CD4-positive, CD25-positive, alpha-beta regulatory T cell (primary cell): ENCODE results near the gene SLC25A36. TPM values are rescaled to one million over a fixed set of nuclear protein-coding genes. Genes with fewer than 3 reads are reported as not detected.

Source experiments
- ATAC-seq, 2 donors: fragments of 150-1000 bp; cut with Tn5 transposase; one replicate each; pipeline ENCODE4 v1.10.0; 2021; ENCODE audit warnings: low read depth in 2 of 2, moderate number of reproducible peaks in 2 of 2, moderate library complexity in 1 of 2
- DNase-seq, 3 donors: peaks; one replicate each; pipeline versions ENCODE4 v3.0.0 to v3.0.0-alpha.2; 2012 to 2022; ENCODE audit warnings: mixed read lengths in 1 of 3
- H3K27ac ChIP-seq: one replicate; pipeline ENCODE4 v1.7.0; 2013; ENCODE audit warnings: mild to moderate bottlenecking, low read length; ENCODE audit not compliant: insufficient read depth, poor library complexity, severe bottlenecking
- H3K27me3 ChIP-seq: one replicate; pipeline ENCODE4 v1.7.0; 2013; ENCODE audit warnings: low read length; ENCODE audit not compliant: control insufficient read depth, insufficient read depth
- H3K36me3 ChIP-seq: one replicate; pipeline ENCODE4 v1.7.0; 2013; ENCODE audit warnings: mild to moderate bottlenecking, low read length, moderate library complexity; ENCODE audit not compliant: control insufficient read depth, insufficient read depth
- H3K4me1 ChIP-seq: 2 replicates; pipeline ENCODE4 v1.7.0; 2013; ENCODE audit warnings: mild to moderate bottlenecking, low read length; ENCODE audit not compliant: insufficient read depth, control insufficient read depth, poor library complexity, severe bottlenecking
- H3K4me3 ChIP-seq: one replicate; pipeline ENCODE4 v1.7.0; 2013; ENCODE audit warnings: low read depth, mild to moderate bottlenecking, low read length, moderate library complexity
- H3K9me3 ChIP-seq, 2 experiments: 1 replicate in 1 of 2; 2 replicates in 1 of 2; pipeline ENCODE4 v1.7.0; 2013; ENCODE audit warnings: low read length in 2 of 2, mild to moderate bottlenecking in 1 of 2, moderate library complexity in 1 of 2; ENCODE audit not compliant: control insufficient read depth in 2 of 2
- H3K27ac Mint-ChIP-seq, 3 donors: one replicate each; pipeline ENCODE4 v1.8.0; 2020 to 2022; ENCODE audit warnings: mild to moderate bottlenecking in 3 of 3, mixed read lengths in 3 of 3, moderate library complexity in 2 of 3
- H3K27me3 Mint-ChIP-seq: one replicate; pipeline ENCODE4 v1.8.0; 2022; ENCODE audit warnings: mild to moderate bottlenecking, mixed read lengths
- H3K36me3 Mint-ChIP-seq: one replicate; pipeline ENCODE4 v1.8.0; 2020; ENCODE audit warnings: mixed read lengths
- H3K4me1 Mint-ChIP-seq, 4 donors: one replicate each; pipeline ENCODE4 v1.8.0; 2020 to 2022; ENCODE audit warnings: mixed read lengths in 4 of 4, mild to moderate bottlenecking in 1 of 4
- H3K4me3 Mint-ChIP-seq, 4 donors: one replicate each; pipeline ENCODE4 v1.8.0; 2020 to 2022; ENCODE audit warnings: mild to moderate bottlenecking in 4 of 4, mixed read lengths in 4 of 4, moderate library complexity in 3 of 4
- H3K9me3 Mint-ChIP-seq, 7 donors: one replicate each; pipeline ENCODE4 v1.8.0; 2020 to 2022; ENCODE audit warnings: mixed read lengths in 7 of 7, mild to moderate bottlenecking in 3 of 7, moderate library complexity in 2 of 7
- polyA plus RNA-seq, 4 donors: library from polyadenylated mRNA; unstranded; fragments of 300-500 nt; fragmentation: Illumina TruSeq; gene quantifications; one replicate each; pipeline ENCODE4 v1.2.3, GENCODE V29; 2021
- total RNA-seq: library from RNA; stranded (reverse); gene quantifications from one replicate; pipeline ENCODE4 v1.2.3, GENCODE V29; 2022

Gene SLC25A36
- total and polyA plus RNA-seq, 5 donors from 2014 or later, result 43.3 to 104 (median 45.6) TPM

DNA sequence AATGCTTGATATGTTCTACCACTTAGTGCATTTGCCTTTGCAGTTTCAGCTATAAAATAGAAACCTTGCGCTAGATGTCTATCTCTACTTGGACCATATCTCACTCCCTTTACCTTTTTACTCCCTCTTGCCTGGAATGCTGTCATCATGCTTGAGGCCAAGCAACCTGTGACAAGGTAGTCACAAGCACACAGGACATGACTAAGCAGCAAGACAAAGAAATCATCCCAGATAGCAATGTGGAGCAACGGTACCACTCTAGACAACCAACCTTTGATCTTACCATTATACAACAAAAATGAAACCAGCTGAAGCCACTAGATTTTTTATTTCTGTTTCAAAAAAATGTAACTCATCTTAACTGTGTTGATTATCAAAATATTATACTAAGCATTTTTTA is 59.0 kb downstream of the SLC25A36 start:
- Mint-ChIP-seq H3K4me1 (peaks cover 0 to 4% (median 0%) of the 10 kb centered on the region in 4 donors), H3K36me3 (no peaks in the 10 kb centered on the region), H3K27me3 (peaks cover 10% of the 10 kb centered on the region), H3K9me3 (peaks cover 0 to 2% (median 0%) of the 10 kb centered on the region in 7 donors), H3K27ac (no peak overlapping the region), H3K4me3 (no peak overlapping the region)
- Histone ChIP-seq H3K27me3 (no peaks in the 10 kb centered on the region), H3K9me3 (no peaks in the 10 kb centered on the region), H3K27ac (no peak overlapping the region), H3K36me3 (no peaks in the 10 kb centered on the region), H3K4me3 (no peak overlapping the region), H3K4me1 (no peaks in the 10 kb centered on the region)
- ATAC-seq (no peak), DNase-seq (peak in 1 of 3 donors; percentile 61)

DNA sequence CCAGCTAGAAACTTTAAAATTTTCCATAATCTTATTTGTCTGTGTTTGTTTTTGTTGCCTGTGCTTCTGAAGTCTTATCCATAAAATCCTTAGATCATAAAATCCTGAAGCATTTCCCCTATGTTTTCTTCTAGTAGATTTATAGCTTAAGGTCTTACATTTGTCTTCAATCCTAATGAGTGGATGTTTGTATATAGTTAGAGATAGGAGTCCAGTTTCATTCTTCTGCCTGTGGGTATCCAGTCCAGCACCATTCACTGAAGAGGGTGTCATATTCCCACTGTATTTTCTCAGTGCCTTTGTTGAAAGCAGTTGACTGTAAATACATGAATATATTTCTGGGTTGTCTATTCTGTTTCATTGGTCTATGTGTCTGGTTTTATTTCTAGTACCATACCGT is 64.7 kb downstream of the SLC25A36 start:
- Histone ChIP-seq H3K4me3 (no peak overlapping the region), H3K4me1 (no peaks in the 10 kb centered on the region), H3K27me3 (peaks cover 12% of the 10 kb centered on the region), H3K9me3 (no peaks in the 10 kb centered on the region), H3K36me3 (no peaks in the 10 kb centered on the region), H3K27ac (no peak overlapping the region)
- no peaks in the 10 kb centered on the region for H3K36me3 Mint-ChIP-seq
- DNase-seq, result no peak
- H3K4me1 Mint-ChIP-seq, result peaks cover 0 to 2% (median under 1%) of the 10 kb centered on the region in 4 donors
- no peaks in the 10 kb centered on the region for H3K9me3 Mint-ChIP-seq
- H3K27me3 Mint-ChIP-seq, result peaks cover 32% of the 10 kb centered on the region
- H3K27ac Mint-ChIP-seq, result no peak overlapping the region
- no peak overlapping the region for H3K4me3 Mint-ChIP-seq
- ATAC-seq, result no peak

DNA sequence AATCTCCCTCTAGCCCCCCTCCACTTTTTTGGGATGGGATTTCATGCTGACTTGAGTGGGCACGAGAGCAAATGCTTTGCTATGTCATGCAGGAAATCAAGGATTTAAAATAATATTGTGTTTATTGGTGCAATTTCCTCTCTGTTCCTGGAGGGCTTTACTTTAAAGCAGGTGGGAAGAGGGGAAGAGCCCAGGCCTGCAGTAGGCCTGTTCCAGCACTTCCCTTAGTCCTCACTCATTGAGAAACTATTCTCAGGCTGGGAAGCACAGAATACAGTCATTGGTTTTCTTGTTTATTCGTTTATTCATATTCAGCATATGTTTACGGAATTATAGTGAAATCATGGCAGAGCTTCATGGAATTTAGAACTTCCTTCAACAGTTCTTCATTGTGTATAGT is 67.9 kb downstream of the SLC25A36 start:
- Mint-ChIP-seq H3K9me3 (no peaks in the 10 kb centered on the region), H3K27ac (no peak overlapping the region), H3K27me3 (peaks cover 49% of the 10 kb centered on the region), H3K4me1 (peaks cover 0 to 5% (median 2%) of the 10 kb centered on the region in 4 donors), H3K36me3 (no peaks in the 10 kb centered on the region), H3K4me3 (no peak overlapping the region)
- H3K4me3 ChIP-seq, result no peak overlapping the region
- DNase-seq, result no peak
- H3K36me3 ChIP-seq, result no peaks in the 10 kb centered on the region
- no peak for ATAC-seq
- no peaks in the 10 kb centered on the region for H3K4me1 ChIP-seq
- H3K27ac ChIP-seq, result no peak overlapping the region
- peaks cover 12% of the 10 kb centered on the region for H3K27me3 ChIP-seq
- no peaks in the 10 kb centered on the region for H3K9me3 ChIP-seq

DNA sequence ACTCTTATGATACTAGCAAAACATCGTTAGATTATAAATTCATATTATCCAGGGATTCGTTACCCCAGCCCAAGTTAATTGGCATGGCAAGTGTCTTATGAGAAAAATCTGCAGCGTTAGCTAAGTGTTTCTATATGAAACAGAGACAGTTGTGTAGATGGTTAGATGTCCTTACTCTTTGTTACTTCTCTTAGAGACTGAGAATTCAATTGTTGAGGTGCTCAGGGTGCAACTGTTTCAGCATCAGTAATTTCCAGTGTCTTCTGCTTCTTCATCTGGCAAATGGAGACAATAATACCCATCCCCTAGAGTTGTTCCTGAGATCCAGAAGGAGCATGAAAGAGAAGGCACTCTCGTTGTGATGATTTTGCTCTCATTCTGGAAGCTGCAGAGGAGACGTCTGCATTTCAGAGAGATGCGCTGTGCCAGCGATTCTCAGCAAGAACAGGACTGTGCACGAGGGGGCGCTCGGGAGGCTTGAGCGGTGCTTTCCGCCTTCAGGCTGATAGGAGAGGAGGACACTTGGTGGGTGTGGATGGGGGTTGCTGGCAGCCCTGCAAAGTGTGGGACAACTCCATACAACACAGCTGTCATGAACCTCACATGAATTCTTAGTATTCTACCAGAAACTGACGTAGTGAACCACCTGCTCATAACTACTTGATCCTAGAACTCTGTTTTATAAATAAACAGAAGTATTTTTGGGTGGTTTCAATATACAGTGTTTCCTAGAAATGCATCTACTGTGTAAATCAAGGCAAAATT is 69.8 kb downstream of the SLC25A36 start:
- no peaks in the 10 kb centered on the region for H3K4me1 ChIP-seq
- ATAC-seq (peak; percentile 58 to 82), DNase-seq (peak; percentile 33 to 69 (median 59))
- no peak overlapping the region for H3K4me3 ChIP-seq
- peaks cover 0 to 5% (median 2%) of the 10 kb centered on the region in 4 donors for H3K4me1 Mint-ChIP-seq
- H3K9me3 Mint-ChIP-seq, result no peaks in the 10 kb centered on the region
- no peak overlapping the region for H3K4me3 Mint-ChIP-seq
- no peaks in the 10 kb centered on the region for H3K36me3 ChIP-seq
- H3K27me3 Mint-ChIP-seq, result peaks cover 63% of the 10 kb centered on the region
- no peak overlapping the region for H3K27ac ChIP-seq
- H3K36me3 Mint-ChIP-seq, result no peaks in the 10 kb centered on the region
- no peaks in the 10 kb centered on the region for H3K9me3 ChIP-seq
- no peak overlapping the region for H3K27ac Mint-ChIP-seq
- H3K27me3 ChIP-seq, result peaks cover 10% of the 10 kb centered on the region

DNA sequence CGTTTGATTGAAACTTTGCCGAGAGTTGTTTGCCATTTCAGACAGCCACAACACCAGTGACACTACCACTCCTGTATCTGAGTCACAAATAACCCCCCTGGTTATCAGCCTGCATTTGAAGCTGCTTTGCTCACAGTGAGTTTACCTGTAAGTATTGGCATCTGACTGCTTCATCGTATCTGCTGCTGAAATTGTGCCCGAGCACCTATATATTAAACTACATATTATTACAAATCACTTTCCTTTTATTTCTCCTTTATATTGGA is 70.3 kb downstream of the SLC25A36 start:
- no peak for DNase-seq
- Mint-ChIP-seq H3K4me1 (peaks cover 0 to 5% (median 2%) of the 10 kb centered on the region in 4 donors), H3K4me3 (no peak overlapping the region), H3K27ac (no peak overlapping the region), H3K27me3 (peaks cover 64% of the 10 kb centered on the region), H3K9me3 (no peaks in the 10 kb centered on the region), H3K36me3 (no peaks in the 10 kb centered on the region)
- Histone ChIP-seq H3K9me3 (no peaks in the 10 kb centered on the region), H3K27me3 (peaks cover 7% of the 10 kb centered on the region), H3K4me3 (no peak overlapping the region), H3K4me1 (no peaks in the 10 kb centered on the region), H3K27ac (no peak overlapping the region), H3K36me3 (no peaks in the 10 kb centered on the region)
- ATAC-seq, result peak; percentile 31 to 34

DNA sequence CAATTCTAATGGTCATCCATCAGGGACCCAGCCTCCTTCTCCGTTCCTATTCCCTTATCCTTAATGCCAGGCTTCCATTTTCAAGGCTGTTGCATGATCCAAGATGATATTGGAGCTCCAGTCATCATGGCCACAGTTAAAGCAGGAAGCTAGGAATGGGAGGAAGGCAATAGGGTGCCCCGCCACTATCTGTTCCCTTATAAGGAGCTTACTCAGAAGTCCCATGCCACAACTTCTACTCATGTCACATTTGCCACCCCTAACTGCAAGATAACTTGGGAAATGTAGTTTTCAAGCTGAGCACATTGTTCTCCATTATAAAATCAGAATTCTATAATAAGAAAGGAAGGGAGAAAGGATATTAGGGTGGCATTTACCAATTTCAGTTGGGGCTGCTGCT is 70.9 kb downstream of the SLC25A36 start:
- H3K27me3 Mint-ChIP-seq, result peaks cover 63% of the 10 kb centered on the region
- Histone ChIP-seq H3K27ac (no peak overlapping the region), H3K4me1 (no peaks in the 10 kb centered on the region), H3K36me3 (no peaks in the 10 kb centered on the region), H3K9me3 (no peaks in the 10 kb centered on the region), H3K27me3 (peaks cover 7% of the 10 kb centered on the region), H3K4me3 (no peak overlapping the region)
- H3K9me3 Mint-ChIP-seq, result peaks cover 0 to under 1% (median 0%) of the 10 kb centered on the region in 7 donors
- no peak for DNase-seq
- no peaks in the 10 kb centered on the region for H3K36me3 Mint-ChIP-seq
- ATAC-seq, result no peak
- H3K4me1 Mint-ChIP-seq, result peaks cover 0 to 5% (median 3%) of the 10 kb centered on the region in 4 donors
- no peak overlapping the region for H3K4me3 Mint-ChIP-seq
- no peak overlapping the region for H3K27ac Mint-ChIP-seq

DNA sequence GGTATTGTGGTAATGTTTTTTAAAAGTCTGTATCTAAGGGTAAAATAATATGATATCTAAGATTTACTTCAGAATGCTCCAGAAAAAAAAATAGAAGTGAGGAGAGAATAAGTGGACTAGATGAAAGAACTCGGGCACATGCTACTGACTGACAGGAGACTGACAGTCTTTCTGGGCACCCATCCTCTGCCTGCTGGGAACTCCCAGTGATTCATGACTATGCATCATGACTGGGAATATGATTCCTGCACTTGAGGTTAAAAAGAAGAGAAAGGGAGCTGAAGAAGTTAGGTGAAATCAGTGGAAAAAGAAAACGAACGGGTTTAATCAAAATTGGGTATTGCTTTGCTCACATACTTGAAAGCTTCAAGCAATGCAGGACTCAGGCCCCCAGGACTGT is 73.8 kb downstream of the SLC25A36 start:
- Histone ChIP-seq H3K9me3 (no peaks in the 10 kb centered on the region), H3K36me3 (no peaks in the 10 kb centered on the region), H3K4me1 (no peaks in the 10 kb centered on the region), H3K4me3 (no peak overlapping the region), H3K27ac (no peak overlapping the region), H3K27me3 (no peaks in the 10 kb centered on the region)
- Mint-ChIP-seq H3K4me3 (no peak overlapping the region), H3K36me3 (no peaks in the 10 kb centered on the region), H3K4me1 (peaks cover 0 to 8% (median 4%) of the 10 kb centered on the region in 4 donors), H3K9me3 (peaks cover 0 to 2% (median 0%) of the 10 kb centered on the region in 7 donors), H3K27me3 (peaks cover 49% of the 10 kb centered on the region), H3K27ac (no peak overlapping the region)
- no peak for ATAC-seq
- no peak for DNase-seq
